IMR-90 (cell line): Measurements from ENCODE around the gene METTL24. TPM values are rescaled to one million over a fixed set of nuclear protein-coding genes. Genes with fewer than 3 reads are reported as not detected.

ENCODE experiments used
- ATAC-seq: fragments of 200-7000 bp; cut with Tn5 transposase; 2 replicates; pipeline ENCODE4 v1.9.1; 2020; ENCODE audit warnings: low read depth, mild to moderate bottlenecking, moderate library complexity
- BruUV-seq: library from RNA; stranded (reverse); fragments of 400-500 nt; replicated peaks from 2 replicates; lab custom pipeline; 2021; lab: Mats Ljungman, UMichigan
- CTCF ChIA-PET: fragments of 300-600 bp; formaldehyde crosslinking; extraction: SDS; loops from one replicate; lab custom pipeline; 2021; ENCODE audit warnings: antibody characterized with exemption; lab: Yijun Ruan, JAX
- POLR2A ChIA-PET: fragments of 300-600 bp; sonication (Branson Sonifier 250); formaldehyde crosslinking; loops from one replicate; lab custom pipeline; 2022; ENCODE audit warnings: antibody characterized with exemption; ENCODE audit not compliant: unreplicated experiment; lab: Charles Lee
- DNase-seq: peaks from one replicate; pipeline ENCODE4 v3.0.0; 2013
- H2AFZ ChIP-seq: replicated peaks from 2 replicates; pipeline ENCODE3; 2013; ENCODE audit warnings: low read length, mild to moderate bottlenecking; ENCODE audit not compliant: poor library complexity
- H2AK5ac ChIP-seq: 2 replicates; pipeline ENCODE4 v1.6.1; 2013; ENCODE audit warnings: low read depth, low read length, inconsistent platforms
- H2AK9ac ChIP-seq: replicated peaks from 2 replicates; pipeline ENCODE3; 2013; ENCODE audit warnings: mild to moderate bottlenecking, low read depth, low read length, moderate library complexity; ENCODE audit not compliant: poor library complexity
- H2BK120ac ChIP-seq: 2 replicates; pipeline ENCODE4 v1.6.1; 2013; ENCODE audit warnings: low read depth, low read length, inconsistent platforms
- H2BK15ac ChIP-seq: 3 replicates; pipeline ENCODE4 v1.6.1; 2013; ENCODE audit warnings: low read depth, low read length, inconsistent platforms
- H2BK20ac ChIP-seq: 2 replicates; pipeline ENCODE4 v1.6.1; 2013; ENCODE audit warnings: low read depth, mild to moderate bottlenecking, inconsistent platforms, low read length, moderate library complexity
- H2BK5ac ChIP-seq: 2 replicates; pipeline ENCODE4 v1.6.1; 2013; ENCODE audit warnings: mild to moderate bottlenecking, low read depth, low read length, inconsistent platforms; ENCODE audit not compliant: poor library complexity, severe bottlenecking
- H3K14ac ChIP-seq: replicated peaks from 2 replicates; pipeline ENCODE4 v1.6.1; 2013; ENCODE audit warnings: low read depth, low read length, inconsistent platforms
- H3K18ac ChIP-seq: 2 replicates; pipeline ENCODE4 v1.6.1; 2013; ENCODE audit warnings: low read depth, low read length, control low read depth
- H3K23ac ChIP-seq: 2 replicates; pipeline ENCODE4 v1.6.1; 2013; ENCODE audit warnings: low read depth, low read length, inconsistent platforms
- H3K27ac ChIP-seq: 2 replicates; pipeline ENCODE4 v1.5.1; 2013; ENCODE audit warnings: mild to moderate bottlenecking, control low read depth, low read length; ENCODE audit not compliant: insufficient read depth
- H3K27me3 ChIP-seq: 2 replicates; pipeline ENCODE4 v1.6.1; 2013; ENCODE audit warnings: low read length; ENCODE audit not compliant: control insufficient read depth, insufficient read depth
- H3K36me3 ChIP-seq: 2 replicates; pipeline ENCODE4 v1.6.1; 2013; ENCODE audit warnings: low read length, mixed read lengths; ENCODE audit not compliant: control insufficient read depth, insufficient read depth
- H3K4ac ChIP-seq: 2 replicates; pipeline ENCODE4 v1.6.1; 2013; ENCODE audit warnings: low read depth, low read length, inconsistent platforms
- H3K4me1 ChIP-seq: 2 replicates; pipeline ENCODE4 v1.6.1; 2013; ENCODE audit warnings: low read length, mixed read lengths; ENCODE audit not compliant: control insufficient read depth, insufficient read depth
- H3K4me2 ChIP-seq: 2 replicates; pipeline ENCODE4 v1.6.1; 2013; ENCODE audit warnings: low read depth, mild to moderate bottlenecking, control low read depth, low read length, moderate library complexity
- H3K4me3 ChIP-seq: 2 replicates; pipeline ENCODE4 v1.5.1; 2013; ENCODE audit warnings: low read depth, mild to moderate bottlenecking, control low read depth, low read length, moderate library complexity; ENCODE audit not compliant: insufficient read depth
- H3K56ac ChIP-seq: 2 replicates; pipeline ENCODE4 v1.6.1; 2013; ENCODE audit warnings: low read length, inconsistent platforms; ENCODE audit not compliant: insufficient read depth; ENCODE audit errors: extremely low read depth
- H3K79me1 ChIP-seq, 2 experiments: 2 replicates each; pipeline ENCODE4 v1.6.1; 2013; ENCODE audit warnings: low read length in 2 of 2, inconsistent platforms in 1 of 2, low read depth in 1 of 2
- H3K9ac ChIP-seq: 2 replicates; pipeline ENCODE4 v1.6.1; 2013; ENCODE audit warnings: low read depth, low read length, control low read depth
- H3K9me1 ChIP-seq: 2 replicates; pipeline ENCODE4 v1.6.1; 2013; ENCODE audit warnings: low read length, inconsistent platforms; ENCODE audit not compliant: insufficient read depth
- H3K9me3 ChIP-seq: 2 replicates; pipeline ENCODE4 v1.6.1; 2013; ENCODE audit warnings: low read length; ENCODE audit not compliant: control insufficient read depth, insufficient read depth
- H4K20me1 ChIP-seq: 2 replicates; pipeline ENCODE4 v1.6.1; 2013; ENCODE audit warnings: low read length, inconsistent platforms; ENCODE audit not compliant: insufficient read depth
- H4K5ac ChIP-seq: 2 replicates; pipeline ENCODE4 v1.6.1; 2013; ENCODE audit warnings: mild to moderate bottlenecking, low read depth, low read length, control low read depth
- H4K8ac ChIP-seq, 2 experiments: 2 replicates each; pipeline ENCODE4 v1.6.1; 2013; ENCODE audit warnings: low read depth in 2 of 2, low read length in 2 of 2, control low read depth in 1 of 2, inconsistent platforms in 1 of 2
- H4K91ac ChIP-seq: 2 replicates; pipeline ENCODE4 v1.6.1; 2013; ENCODE audit warnings: low read depth, low read length, inconsistent platforms; ENCODE audit not compliant: insufficient read depth
- CEBPB ChIP-seq: IDR thresholded peaks from 2 replicates; pipeline ENCODE4 v1.6.1; 2012; ENCODE audit warnings: low read depth, low read length, improper control_type of control experiment
- CTCF ChIP-seq: conservative IDR thresholded peaks from 2 replicates; pipeline ENCODE4 v1.5.1; 2012; ENCODE audit warnings: mild to moderate bottlenecking, low read depth, low read length, improper control_type of control experiment
- ELK1 ChIP-seq: fragments of 150-350 bp; IDR thresholded peaks from 2 replicates; pipeline ENCODE4 v1.6.1; 2016; ENCODE audit warnings: low read depth, mild to moderate bottlenecking, low read length, moderate library complexity, borderline replicate concordance
- NFE2L2 ChIP-seq: fragments of 150-350 bp; IDR thresholded peaks from 2 replicates; pipeline ENCODE4 v1.6.1; 2016; ENCODE audit warnings: low read depth, mild to moderate bottlenecking, low read length
- POLR2A ChIP-seq: IDR thresholded peaks from 2 replicates; pipeline ENCODE4 v1.6.1; 2012; ENCODE audit warnings: mild to moderate bottlenecking, low read depth, low read length
- RCOR1 ChIP-seq: IDR thresholded peaks from 2 replicates; pipeline ENCODE4 v1.6.1; 2012; ENCODE audit warnings: mild to moderate bottlenecking, low read length, improper control_type of control experiment; ENCODE audit not compliant: insufficient replicate concordance
- SMC3 ChIP-seq: fragments of 150-350 bp; IDR thresholded peaks from 2 replicates; pipeline ENCODE4 v1.6.1; 2016; ENCODE audit warnings: low read depth, mild to moderate bottlenecking, antibody characterized with exemption, low read length, moderate library complexity
- WGBS, 2 experiments: methylation state at CpG; one replicate each; pipeline versions ENCODE4 v1.1.5 to v1.1.7; 2013; ENCODE audit warnings: missing lambda C conversion rate in 2 of 2; ENCODE audit not compliant: insufficient read length in 1 of 2; ENCODE audit errors: extremely low coverage in 2 of 2; 5-methylcytosine and 5-hydroxymethylcytosine counted together
- dilution Hi-C: fragments of 300-500 bp; cut with HindIII; formaldehyde crosslinking; loops from one replicate; pipeline ENCODE4 v1.14.3; 2018; ENCODE audit warnings: low sequenced_read_pairs; ENCODE audit not compliant: unreplicated experiment
- in situ Hi-C: fragments of 300-500 bp; cut with MboI; formaldehyde crosslinking; loops from 3 replicates; pipeline ENCODE4 v1.14.3; 2019; ENCODE audit warnings: low sequenced_read_pairs, inconsistent platforms, mixed read lengths
- intact Hi-C: fragments of 100-400 bp; cut with micrococcal nuclease; formaldehyde crosslinking; loops from 2 replicates; pipeline ENCODE4 v1.10.0; 2022
- polyA plus RNA-seq, 3 experiments: library from polyadenylated mRNA; depleted of rRNA; stranded (reverse); fragments of >200 nt; gene quantifications; 2 replicates each; pipeline ENCODE4 v1.2.3, GENCODE V29; 2012; ENCODE audit warnings: low replicate concordance in 1 of 3
- total RNA-seq: library from RNA; depleted of rRNA; stranded (reverse); fragments of >200 nt; gene quantifications from 2 replicates; pipeline ENCODE4 v1.2.3, GENCODE V29; 2012

The METTL24 gene
- total and polyA plus RNA-seq, 2 of the 4 experiments (the other 2 are of a cell fraction), result not detected

GRCh38 chr6:110354153-110354552, 4.0 kb downstream of the METTL24 start:
- dilution Hi-C loops (no loop called here), intact Hi-C loops (no loop called here), in situ Hi-C loops (no loop called here)
- no peak for ATAC-seq
- no CpG with 5 or more reads among the region's 2 CpGs for WGBS, 2 experiments
- Histone ChIP-seq H3K9me3 (no peaks in the 10 kb centered on the region), H2AFZ (no peak overlapping the region), H3K14ac (no peak overlapping the region), H2BK120ac (no peak overlapping the region), H3K27me3 (peaks cover 33% of the 10 kb centered on the region), H4K20me1 (no peaks in the 10 kb centered on the region), H3K23ac (no peak overlapping the region), H2BK5ac (no peak overlapping the region), H2BK20ac (no peak overlapping the region), H3K18ac (no peak overlapping the region), H3K9me1 (no peaks in the 10 kb centered on the region), H2BK15ac (no peak overlapping the region), H3K4me3 (no peak overlapping the region), H3K36me3 (no peaks in the 10 kb centered on the region), H3K4me2 (no peak overlapping the region), H4K8ac (no peak overlapping the region), H3K79me1 (no peaks in the 10 kb centered on the region), H3K4me1 (no peaks in the 10 kb centered on the region), H3K9ac (no peak overlapping the region), H3K27ac (no peak overlapping the region), H2AK5ac (no peak overlapping the region), H4K91ac (no peak overlapping the region), H3K56ac (no peak overlapping the region), H3K4ac (no peak overlapping the region), H2AK9ac (no peak overlapping the region), H4K5ac (no peak overlapping the region)
- no peak for DNase-seq
- CTCF ChIA-PET, result interaction anchor here (0.8 to 1.5 kb wide), 3 partner anchors 12 to 67 kb away, joined by 3 to 7 read pairs (median 3); no protein-coding TSS in a partner anchor
- no TSS peak for BruUV-seq
- TF ChIP-seq ELK1, result no peak
- TF ChIP-seq CTCF, result no peak
- TF ChIP-seq CEBPB, result no peak
- no peak for TF ChIP-seq SMC3
- no peak for TF ChIP-seq POLR2A
- no peak for TF ChIP-seq RCOR1
- TF ChIP-seq NFE2L2, result no peak
- POLR2A ChIA-PET, result no interaction called here
